HG02642 (cell line): ENCODE measurements around the gene BICDL2.

ENCODE experiments used
- ATAC-seq: cut with Tn5 transposase; IDR thresholded peaks from one replicate; pipeline ENCODE4 v1.9.1; 2021; ENCODE audit warnings: mild to moderate bottlenecking; ENCODE audit not compliant: unreplicated experiment, poor library complexity

Gene BICDL2

DNA sequence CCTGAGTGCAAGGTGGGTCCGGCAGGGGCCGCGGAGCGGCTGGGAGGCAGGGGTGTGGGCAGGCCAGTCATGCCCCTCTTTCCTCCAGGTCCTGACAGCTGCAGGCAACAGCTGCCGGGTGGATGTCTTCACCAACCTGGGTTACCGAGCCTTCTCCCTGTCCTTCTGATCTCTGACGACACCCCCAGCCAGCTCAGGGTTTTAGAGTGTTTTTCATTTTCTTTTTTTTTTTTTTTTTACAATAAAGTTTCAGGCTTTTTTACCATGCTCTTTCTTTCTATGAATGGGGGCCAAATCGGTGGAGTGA, 9.3 kb downstream of the BICDL2 start:
- no peak for ATAC-seq

DNA sequence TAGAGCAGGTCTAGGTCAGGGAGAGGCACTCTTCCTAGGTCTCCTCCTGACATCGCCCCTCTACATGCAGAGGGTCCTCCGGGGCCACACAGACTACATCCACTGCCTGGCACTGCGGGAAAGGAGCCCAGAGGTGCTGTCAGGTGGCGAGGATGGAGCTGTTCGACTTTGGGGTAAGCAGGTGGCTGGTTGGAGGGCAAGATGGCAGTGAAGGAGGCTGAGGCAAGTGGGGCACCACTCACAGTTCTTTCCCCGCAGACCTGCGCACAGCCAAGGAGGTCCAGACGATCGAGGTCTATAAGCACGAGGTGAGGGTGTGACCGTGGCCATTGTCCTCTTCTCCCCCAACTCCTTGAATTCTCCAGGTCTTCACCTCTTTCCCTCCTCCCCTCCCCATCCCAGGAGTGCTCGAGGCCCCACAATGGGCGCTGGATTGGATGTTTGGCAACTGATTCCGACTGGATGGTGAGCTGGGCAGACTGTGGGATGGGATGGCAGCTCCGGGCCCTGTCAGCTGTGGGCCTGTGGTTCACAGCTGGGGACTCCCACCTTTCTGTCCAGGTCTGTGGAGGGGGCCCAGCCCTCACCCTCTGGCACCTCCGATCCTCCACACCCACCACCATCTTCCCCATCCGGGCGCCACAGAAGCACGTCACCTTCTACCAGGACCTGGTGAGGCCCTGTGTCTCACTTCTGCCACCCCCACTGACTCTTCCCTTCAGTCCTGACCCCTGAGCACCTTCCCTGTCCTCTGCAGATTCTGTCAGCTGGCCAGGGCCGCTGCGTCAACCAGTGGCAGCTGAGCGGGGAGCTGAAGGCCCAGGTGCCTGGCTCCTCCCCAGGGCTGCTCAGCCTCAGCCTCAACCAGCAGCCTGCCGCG, 9.9 kb downstream of the BICDL2 start:
- ATAC-seq, result no peak

- ATAC-seq, result no peak
Observed at GRCh38 chr16:3026003-3026378, 10.8 kb downstream of the BICDL2 start.

GRCh38 chr16:3025032-3026002, 11.4 kb downstream of the BICDL2 start:
- ATAC-seq, result no peak

DNA sequence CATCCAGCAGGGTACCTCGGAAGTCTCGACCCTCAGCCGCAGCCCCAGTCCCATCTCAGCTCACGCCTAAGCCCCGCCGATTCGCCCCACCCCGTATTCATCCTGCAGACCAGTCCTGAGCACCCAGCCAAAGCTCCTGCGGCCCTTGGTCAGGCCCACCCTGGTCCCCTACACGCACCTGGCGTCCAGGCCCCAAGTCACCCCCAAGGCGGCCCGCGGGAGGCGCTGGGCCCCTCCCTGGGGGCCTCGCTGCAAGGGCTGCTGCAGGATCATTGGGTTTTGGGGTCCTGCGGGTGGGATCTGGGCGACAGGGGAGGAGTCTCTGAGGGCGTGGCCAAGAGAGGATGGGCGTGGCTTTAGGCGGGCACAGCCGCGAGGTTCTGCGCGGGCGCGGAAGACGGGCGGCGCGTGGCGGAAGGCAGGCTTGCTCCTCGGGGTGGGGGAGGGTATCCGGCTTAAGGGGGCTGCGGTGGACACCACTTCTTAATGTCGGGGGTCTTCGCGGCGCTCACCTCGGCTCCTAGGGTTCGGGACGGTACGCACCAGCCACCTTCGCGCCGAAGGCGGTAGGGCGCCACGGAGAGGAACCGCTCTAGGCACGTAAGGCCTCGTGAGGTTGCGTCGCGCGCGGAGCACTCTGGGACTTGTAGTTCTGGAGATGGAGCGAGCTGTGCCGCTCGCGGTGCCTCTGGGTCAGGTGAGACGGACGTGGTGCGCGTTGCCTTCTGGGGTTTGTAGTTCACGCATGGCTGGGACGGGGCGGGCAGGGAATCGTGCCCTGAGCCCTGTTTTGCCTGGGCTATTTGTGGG, 12.9 kb downstream of the BICDL2 start, which contains the start of the genes HCFC1R1 and THOC6:
Gene HCFC1R1, minus strand, starts transcription at position 274 of the 810 bp plus-strand sequence. Its CDS starts 1 bp downstream, at position 273.
Gene THOC6, plus strand, starts transcription at position 367 of the 810 bp plus-strand sequence. Its CDS starts 292 bp downstream, at position 659.
- peak; percentile 77 for ATAC-seq

- peak; percentile 1 for ATAC-seq
Observed at GRCh38 chr16:3023415-3023668, 13.4 kb downstream of the BICDL2 start.

GRCh38 chr16:3022684-3023414, 13.9 kb downstream of the BICDL2 start:
- ATAC-seq, result no peak

DNA sequence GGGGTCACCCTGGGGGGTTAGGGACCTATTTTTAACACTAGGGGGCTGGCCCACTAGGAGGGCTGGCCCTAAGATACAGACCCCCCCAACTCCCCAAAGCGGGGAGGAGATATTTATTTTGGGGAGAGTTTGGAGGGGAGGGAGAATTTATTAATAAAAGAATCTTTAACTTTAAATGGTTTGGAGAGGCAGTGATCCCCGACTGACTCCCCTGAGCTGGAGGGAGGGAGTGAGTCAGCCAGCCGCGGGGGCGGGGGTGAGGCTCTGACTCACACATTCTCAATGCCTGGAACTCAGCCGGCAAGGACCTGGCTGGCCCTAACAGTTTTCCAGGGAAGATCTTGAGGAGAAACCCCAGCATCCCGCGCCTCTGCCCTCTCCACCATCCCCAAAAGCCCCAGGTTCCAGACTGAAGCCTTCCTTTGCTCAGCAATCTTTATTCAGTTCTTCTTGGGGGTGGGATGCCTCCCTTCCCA, 14.5 kb downstream of the BICDL2 start:
- ATAC-seq, result no peak

- ATAC-seq, result no peak
Observed at GRCh38 chr16:3021449-3022207, 15.1 kb downstream of the BICDL2 start.

GRCh38 chr16:3020604-3021448, 15.9 kb downstream of the BICDL2 start:
- ATAC-seq, result no peak

DNA sequence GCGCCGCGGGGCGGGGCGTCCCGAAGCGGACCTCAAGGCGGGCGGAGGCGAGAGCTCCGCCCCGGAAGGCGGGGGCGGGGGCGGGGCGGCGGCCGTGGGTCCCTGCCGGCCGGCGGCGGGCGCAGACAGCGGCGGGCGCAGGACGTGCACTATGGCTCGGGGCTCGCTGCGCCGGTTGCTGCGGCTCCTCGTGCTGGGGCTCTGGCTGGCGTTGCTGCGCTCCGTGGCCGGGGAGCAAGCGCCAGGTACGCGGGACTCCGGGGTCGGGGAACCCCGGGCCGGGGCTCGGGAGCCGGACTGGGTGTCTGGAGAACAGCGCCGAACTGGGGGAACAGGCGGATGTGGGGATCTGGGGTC, 16.5 kb downstream of the BICDL2 start, which contains the start of gene TNFRSF12A:
Gene TNFRSF12A, plus strand, starts transcription at position 122 of the 357 bp plus-strand sequence. Its CDS starts 30 bp downstream, at position 152.
- no peak for ATAC-seq

GRCh38 chr16:3019594-3020246, 17.0 kb downstream of the BICDL2 start:
- no peak for ATAC-seq

- no peak for ATAC-seq
Observed at GRCh38 chr16:3017794-3018506, 18.8 kb downstream of the BICDL2 start, which contains the start of gene CLDN6. TSS of gene CLDN6 (minus strand) at chr16:3018183. CDS start at chr16:3016021, 2,162 bp downstream.

DNA sequence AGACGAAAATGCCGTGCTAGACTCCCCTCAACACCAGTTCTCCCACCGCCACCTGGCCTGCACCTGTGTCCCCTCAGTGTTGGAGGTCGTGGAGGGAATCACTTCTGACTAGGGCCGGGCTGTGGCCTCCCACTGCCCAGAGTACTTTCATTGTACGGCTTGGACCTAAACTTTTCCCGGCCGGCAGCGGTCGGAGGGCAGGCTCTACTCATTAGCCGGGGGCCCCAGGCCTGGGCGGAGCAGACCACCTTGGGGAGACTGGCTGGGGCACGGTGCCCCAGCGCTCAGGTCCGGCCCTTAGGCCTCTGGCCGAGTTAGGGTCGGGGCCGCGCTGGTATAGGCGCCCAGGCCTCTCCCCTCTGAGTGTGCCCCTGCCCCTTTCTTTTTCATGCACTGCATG, 19.4 kb downstream of the BICDL2 start:
- no peak for ATAC-seq

- no peak for ATAC-seq
Observed at GRCh38 chr16:3015865-3016521, 20.8 kb downstream of the BICDL2 start.

- ATAC-seq, result no peak
Observed at GRCh38 chr16:3014971-3015370, 21.8 kb downstream of the BICDL2 start.
